Osteocyte (in vitro differentiated cells): Measurements from ENCODE around the gene NEBL. TPM values are rescaled to one million over a fixed set of nuclear protein-coding genes. Genes with fewer than 3 reads are reported as not detected.

Source experiments
- DNase-seq: peaks from one replicate; pipeline ENCODE4 v3.0.0; 2021; ENCODE audit warnings: mixed read lengths; ENCODE audit not compliant: unreplicated experiment; ENCODE audit errors: extremely low spot score
- H3K27ac Mint-ChIP-seq: one replicate; pipeline ENCODE4 v1.8.0; 2021; ENCODE audit warnings: mild to moderate bottlenecking, mixed read lengths; ENCODE audit not compliant: unreplicated experiment
- H3K27me3 Mint-ChIP-seq: one replicate; pipeline ENCODE4 v1.8.0; 2021; ENCODE audit warnings: mixed read lengths; ENCODE audit not compliant: unreplicated experiment
- H3K36me3 Mint-ChIP-seq: one replicate; pipeline ENCODE4 v1.8.0; 2021; ENCODE audit warnings: mixed read lengths; ENCODE audit not compliant: unreplicated experiment
- H3K4me1 Mint-ChIP-seq: one replicate; pipeline ENCODE4 v1.8.0; 2021; ENCODE audit warnings: mixed read lengths; ENCODE audit not compliant: unreplicated experiment
- H3K4me3 Mint-ChIP-seq: one replicate; pipeline ENCODE4 v1.8.0; 2021; ENCODE audit warnings: mild to moderate bottlenecking, moderate library complexity, mixed read lengths; ENCODE audit not compliant: unreplicated experiment
- H3K9me3 Mint-ChIP-seq: one replicate; pipeline ENCODE4 v1.8.0; 2021; ENCODE audit warnings: mixed read lengths; ENCODE audit not compliant: unreplicated experiment
- CTCF ChIP-seq: fragments of 200-600 bp; sonication (generic); IDR thresholded peaks from 2 replicates; pipeline ENCODE4 v1.5.0; 2021; ENCODE audit warnings: antibody characterized with exemption, mild to moderate bottlenecking, moderate library complexity
- total RNA-seq: library from RNA; stranded (reverse); gene quantifications from 2 replicates; pipeline ENCODE4 v1.2.1, GENCODE V29; 2021

Gene NEBL
- total RNA-seq, 1 donor from 2014 or later = 0.30 TPM

- Mint-ChIP-seq H3K4me1 (peaks cover 9% of the 10 kb centered on the region), H3K27ac (no peak overlapping the region), H3K27me3 (no peaks in the 10 kb centered on the region), H3K36me3 (no peaks in the 10 kb centered on the region), H3K9me3 (peaks cover 37% of the 10 kb centered on the region), H3K4me3 (no peak overlapping the region)
- DNase-seq = no peak
- no peak for TF ChIP-seq CTCF
Observed at GRCh38 chr10:20747782-20748181, 149.3 kb downstream of the NEBL start.

GRCh38 chr10:20746856-20747255 lies 150.3 kb downstream of the NEBL start:
- Mint-ChIP-seq H3K27me3 (no peaks in the 10 kb centered on the region), H3K9me3 (peaks cover 38% of the 10 kb centered on the region), H3K4me3 (no peak overlapping the region), H3K4me1 (peaks cover 9% of the 10 kb centered on the region), H3K27ac (no peak overlapping the region), H3K36me3 (no peaks in the 10 kb centered on the region)
- TF ChIP-seq CTCF = no peak
- no peak for DNase-seq

GRCh38 chr10:20745556-20746375 lies 151.3 kb downstream of the NEBL start:
- Mint-ChIP-seq H3K36me3 (no peaks in the 10 kb centered on the region), H3K27ac (no peak overlapping the region), H3K27me3 (no peaks in the 10 kb centered on the region), H3K4me1 (peaks cover 9% of the 10 kb centered on the region), H3K4me3 (no peak overlapping the region), H3K9me3 (peaks cover 41% of the 10 kb centered on the region)
- DNase-seq = no peak
- no peak for TF ChIP-seq CTCF

GRCh38 chr10:20744821-20745220 lies 152.3 kb downstream of the NEBL start:
- H3K4me1 Mint-ChIP-seq = peaks cover 9% of the 10 kb centered on the region
- no peaks in the 10 kb centered on the region for H3K36me3 Mint-ChIP-seq
- DNase-seq = no peak
- no peak overlapping the region for H3K27ac Mint-ChIP-seq
- H3K9me3 Mint-ChIP-seq = peaks cover 33% of the 10 kb centered on the region
- no peak for TF ChIP-seq CTCF
- no peaks in the 10 kb centered on the region for H3K27me3 Mint-ChIP-seq
- no peak overlapping the region for H3K4me3 Mint-ChIP-seq

GRCh38 chr10:20743942-20744341 lies 153.2 kb downstream of the NEBL start:
- Mint-ChIP-seq H3K27me3 (peaks cover 2% of the 10 kb centered on the region), H3K27ac (no peak overlapping the region), H3K4me3 (no peak overlapping the region), H3K36me3 (no peaks in the 10 kb centered on the region), H3K4me1 (peaks cover 9% of the 10 kb centered on the region), H3K9me3 (peaks cover 24% of the 10 kb centered on the region)
- TF ChIP-seq CTCF = no peak
- DNase-seq = no peak
